C4-2B (cell line): ENCODE results near the gene CILP2.

ENCODE experiments used
- CTCF ChIP-seq: fragments of 450-650 bp; conservative IDR thresholded peaks from 2 replicates; pipeline ENCODE4 v1.5.1; 2017; ENCODE audit warnings: mild to moderate bottlenecking
- ZFX ChIP-seq: fragments of 450-650 bp; IDR thresholded peaks from 2 replicates; pipeline ENCODE4 v1.6.1; 2017

GRCh38 chr19:19524053-19524452 is 14.0 kb upstream of the CILP2 start:
- TF ChIP-seq CTCF, result no peak
- TF ChIP-seq ZFX, result no peak
